Measurements from ENCODE around the gene NCKAP5L. TPM values are rescaled to one million over a fixed set of nuclear protein-coding genes. Genes with fewer than 3 reads are reported as not detected.
A peak's percentile ranks its signal among the peaks of the same experiment; 100 is the strongest.

Gene NCKAP5L
- total RNA-seq, 1 donor, result 40.5 TPM

DNA sequence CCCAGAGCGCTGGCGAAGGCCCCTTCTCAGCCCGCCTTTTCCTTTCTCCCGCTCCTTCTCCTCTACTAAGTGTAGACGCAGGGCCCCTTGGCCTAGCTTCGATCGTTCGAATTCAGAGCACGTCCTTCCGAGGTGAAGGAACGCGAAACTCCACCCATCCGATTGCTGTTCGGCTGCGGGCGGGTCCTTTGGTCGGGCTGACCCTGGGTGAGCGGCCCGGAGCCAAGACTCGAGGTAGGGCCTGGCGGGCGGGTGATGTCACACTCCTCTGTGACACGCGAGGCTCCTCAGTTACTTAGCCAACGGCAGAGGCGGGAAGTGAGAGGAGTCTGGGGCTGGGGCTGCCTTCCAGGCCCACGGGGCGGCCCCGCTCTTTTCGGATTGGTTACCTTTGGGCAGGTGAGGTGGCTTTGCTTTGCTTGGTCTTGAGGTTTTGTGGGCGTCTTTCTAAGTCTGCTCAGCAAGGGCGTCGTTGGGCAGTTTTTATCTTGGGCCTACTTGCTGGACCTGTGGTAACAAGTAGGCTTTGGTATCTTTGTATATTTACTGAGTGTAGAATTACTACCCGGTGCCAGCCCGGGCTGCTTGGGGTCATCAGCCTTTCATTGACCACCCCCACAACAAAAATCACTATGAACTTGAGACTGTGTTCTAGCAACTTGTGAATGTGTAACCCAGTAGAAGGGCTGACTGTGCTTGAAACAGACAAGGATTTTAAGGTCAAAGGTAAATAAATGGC lies 86.2 kb downstream of the NCKAP5L start:
- DNase-seq (ENCODE audit: insufficient read length, low spot score, missing footprints), result peak; percentile 81
- Histone ChIP-seq H2AFZ (ENCODE audit: low read length) (peak overlapping the region; percentile 87), H3K4me1 (ENCODE audit: insufficient read depth, low read length) (peaks cover 23% of the 10 kb centered on the region), H3K9me3 (ENCODE audit: low read depth, low read length) (no peaks in the 10 kb centered on the region), H3K4me2 (ENCODE audit: insufficient read depth, low read length) (peak overlapping the region; percentile 95), H3K79me2 (ENCODE audit: insufficient read depth, low read length) (peaks cover 58% of the 10 kb centered on the region), H3K27me3 (ENCODE audit: insufficient read depth, low read length) (no peaks in the 10 kb centered on the region), H4K20me1 (ENCODE audit: insufficient read depth, low read length) (peaks cover 52% of the 10 kb centered on the region), H3K36me3 (ENCODE audit: insufficient read depth, low read length) (peaks cover 4% of the 10 kb centered on the region), H3K4me3 (ENCODE audit: insufficient read depth, low read length) (peak overlapping the region; percentile 98), H3K27ac (ENCODE audit: low read depth, low read length) (peak overlapping the region; percentile 99)
- TF ChIP-seq, protein P1, sequence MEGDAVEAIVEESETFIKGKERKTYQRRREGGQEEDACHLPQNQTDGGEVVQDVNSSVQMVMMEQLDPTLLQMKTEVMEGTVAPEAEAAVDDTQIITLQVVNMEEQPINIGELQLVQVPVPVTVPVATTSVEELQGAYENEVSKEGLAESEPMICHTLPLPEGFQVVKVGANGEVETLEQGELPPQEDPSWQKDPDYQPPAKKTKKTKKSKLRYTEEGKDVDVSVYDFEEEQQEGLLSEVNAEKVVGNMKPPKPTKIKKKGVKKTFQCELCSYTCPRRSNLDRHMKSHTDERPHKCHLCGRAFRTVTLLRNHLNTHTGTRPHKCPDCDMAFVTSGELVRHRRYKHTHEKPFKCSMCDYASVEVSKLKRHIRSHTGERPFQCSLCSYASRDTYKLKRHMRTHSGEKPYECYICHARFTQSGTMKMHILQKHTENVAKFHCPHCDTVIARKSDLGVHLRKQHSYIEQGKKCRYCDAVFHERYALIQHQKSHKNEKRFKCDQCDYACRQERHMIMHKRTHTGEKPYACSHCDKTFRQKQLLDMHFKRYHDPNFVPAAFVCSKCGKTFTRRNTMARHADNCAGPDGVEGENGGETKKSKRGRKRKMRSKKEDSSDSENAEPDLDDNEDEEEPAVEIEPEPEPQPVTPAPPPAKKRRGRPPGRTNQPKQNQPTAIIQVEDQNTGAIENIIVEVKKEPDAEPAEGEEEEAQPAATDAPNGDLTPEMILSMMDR (IDR thresholded peaks at IDR 0.05; ENCODE audit: extremely low read depth, low read depth, low read length), result no peak

Small RNA genes lying within 50 kb of the gene (small RNA-seq; reads per million reads assigned to genes)
- not detected for gene LSM6P2

Other genes with a start within 250 kb of the NCKAP5L start
- 0.59 and 0.72 TPM in 2 replicates for gene FAM186B, start 222.8 kb downstream of the NCKAP5L start, total RNA-seq
- 11.6 and 12.4 TPM in 2 replicates for gene PRPF40B, start 204.9 kb downstream of the NCKAP5L start, total RNA-seq
- 24.6 and 31.8 TPM in 2 replicates for gene FMNL3, start 121.0 kb downstream of the NCKAP5L start, total RNA-seq
- gene TMBIM6, start 86.9 kb downstream of the NCKAP5L start, total RNA-seq, result 398 and 421 TPM in 2 replicates
- gene BCDIN3D, start 14.7 kb upstream of the NCKAP5L start, total RNA-seq, result 4.7 and 5.4 TPM in 2 replicates
- gene FAIM2, start 75.5 kb upstream of the NCKAP5L start, total RNA-seq, result 0.88 and 1.4 TPM in 2 replicates
- gene AQP2, start 122.3 kb upstream of the NCKAP5L start, total RNA-seq, result not detected in 2 replicates
- gene AQP5, start 133.5 kb upstream of the NCKAP5L start, total RNA-seq, result not detected in 2 replicates
- gene AQP6, start 144.5 kb upstream of the NCKAP5L start, total RNA-seq, result not detected in 2 replicates
- gene RACGAP1, start 197.1 kb upstream of the NCKAP5L start, total RNA-seq, result 12.7 and 16.5 TPM in 2 replicates
- gene ASIC1, start 229.2 kb upstream of the NCKAP5L start, total RNA-seq, result 0.72 and 0.88 TPM in 2 replicates

All from osteoblast (primary cell).